Parathyroid adenoma (tissue), 2 donors: ENCODE measurements around the gene ZPBP.

Experiments
- H2AFZ ChIP-seq: fragments of 300-600 bp; sonication (generic); one replicate; pipeline ENCODE4 v1.7.0; 2017; ENCODE audit warnings: antibody characterized with exemption, mild to moderate bottlenecking
- H3K27ac ChIP-seq: fragments of 300-600 bp; sonication (generic); one replicate; pipeline ENCODE4 v1.7.0; 2017
- H3K27me3 ChIP-seq: fragments of 300-600 bp; sonication (generic); one replicate; pipeline ENCODE4 v1.7.0; 2017; ENCODE audit warnings: low read length; ENCODE audit not compliant: control insufficient read depth, insufficient read depth
- H3K36me3 ChIP-seq: fragments of 300-600 bp; sonication (generic); one replicate; pipeline ENCODE4 v1.7.0; 2017; ENCODE audit warnings: low read length; ENCODE audit not compliant: control insufficient read depth, insufficient read depth
- H3K4me1 ChIP-seq: fragments of 300-600 bp; sonication (generic); one replicate; pipeline ENCODE4 v1.7.0; 2017; ENCODE audit warnings: control low read depth
- H3K4me2 ChIP-seq: fragments of 300-600 bp; sonication (generic); one replicate; pipeline ENCODE4 v1.7.0; 2017; ENCODE audit warnings: low read length
- H3K4me3 ChIP-seq: fragments of 300-600 bp; sonication (generic); one replicate; pipeline ENCODE4 v1.7.0; 2017; ENCODE audit warnings: low read depth, low read length
- H3K79me2 ChIP-seq: fragments of 300-600 bp; sonication (generic); one replicate; pipeline ENCODE4 v1.7.0; 2017; ENCODE audit warnings: control low read depth
- H3K9ac ChIP-seq: fragments of 300-600 bp; sonication (generic); one replicate; pipeline ENCODE4 v1.7.0; 2017; ENCODE audit warnings: mild to moderate bottlenecking
- H3K9me3 ChIP-seq: fragments of 300-600 bp; sonication (generic); one replicate; pipeline ENCODE4 v1.7.0; 2017; ENCODE audit warnings: low read length; ENCODE audit not compliant: control insufficient read depth
- CTCF ChIP-seq: fragments of 300-600 bp; sonication (generic); IDR thresholded peaks from one replicate; pipeline ENCODE4 v1.7.0; 2017; ENCODE audit warnings: antibody characterized with exemption, mild to moderate bottlenecking
- donor health status: primary hyperparathyroidism.

Gene ZPBP

GRCh38 chr7:50112250-50112649 is 19.2 kb upstream of the ZPBP start:
- Histone ChIP-seq H3K79me2 (no peaks in the 10 kb centered on the region), H3K4me1 (no peaks in the 10 kb centered on the region), H3K4me2 (no peak overlapping the region), H2AFZ (no peak overlapping the region), H3K27me3 (no peaks in the 10 kb centered on the region), H3K4me3 (no peak overlapping the region), H3K9me3 (no peaks in the 10 kb centered on the region), H3K36me3 (no peaks in the 10 kb centered on the region), H3K9ac (no peak overlapping the region), H3K27ac (no peak overlapping the region)
- no peak for TF ChIP-seq CTCF

- H3K27me3 ChIP-seq = no peaks in the 10 kb centered on the region
- no peaks in the 10 kb centered on the region for H3K79me2 ChIP-seq
- no peak overlapping the region for H3K4me3 ChIP-seq
- H3K9ac ChIP-seq = no peak overlapping the region
- no peaks in the 10 kb centered on the region for H3K36me3 ChIP-seq
- no peaks in the 10 kb centered on the region for H3K9me3 ChIP-seq
- no peak for TF ChIP-seq CTCF
- no peak overlapping the region for H3K4me2 ChIP-seq
- no peak overlapping the region for H3K27ac ChIP-seq
- no peak overlapping the region for H2AFZ ChIP-seq
- no peaks in the 10 kb centered on the region for H3K4me1 ChIP-seq
These were observed 8.8 kb upstream of the ZPBP start for GRCh38 chr7:50101873-50102272.

GRCh38 chr7:50095634-50096033 is 2.6 kb upstream of the ZPBP start:
- Histone ChIP-seq H3K9ac (no peak overlapping the region), H3K36me3 (no peaks in the 10 kb centered on the region), H3K4me2 (no peak overlapping the region), H3K27ac (no peak overlapping the region), H3K4me3 (no peak overlapping the region), H2AFZ (no peak overlapping the region), H3K79me2 (no peaks in the 10 kb centered on the region), H3K9me3 (no peaks in the 10 kb centered on the region), H3K27me3 (no peaks in the 10 kb centered on the region), H3K4me1 (no peaks in the 10 kb centered on the region)
- TF ChIP-seq CTCF = no peak

GRCh38 chr7:50088463-50089129 is 4.5 kb downstream of the ZPBP start:
- no peaks in the 10 kb centered on the region for H3K79me2 ChIP-seq
- no peak overlapping the region for H3K9ac ChIP-seq
- no peak overlapping the region for H3K27ac ChIP-seq
- TF ChIP-seq CTCF = no peak
- H3K4me1 ChIP-seq = no peaks in the 10 kb centered on the region
- no peaks in the 10 kb centered on the region for H3K36me3 ChIP-seq
- H3K9me3 ChIP-seq = no peaks in the 10 kb centered on the region
- no peak overlapping the region for H2AFZ ChIP-seq
- H3K4me3 ChIP-seq = no peak overlapping the region
- H3K27me3 ChIP-seq = no peaks in the 10 kb centered on the region
- no peak overlapping the region for H3K4me2 ChIP-seq

GRCh38 chr7:50085344-50085743 is 7.7 kb downstream of the ZPBP start:
- no peak overlapping the region for H3K9ac ChIP-seq
- H3K27ac ChIP-seq = no peak overlapping the region
- H3K79me2 ChIP-seq = no peaks in the 10 kb centered on the region
- H3K27me3 ChIP-seq = no peaks in the 10 kb centered on the region
- H3K36me3 ChIP-seq = no peaks in the 10 kb centered on the region
- H2AFZ ChIP-seq = no peak overlapping the region
- no peak overlapping the region for H3K4me2 ChIP-seq
- no peak for TF ChIP-seq CTCF
- H3K4me1 ChIP-seq = no peaks in the 10 kb centered on the region
- H3K4me3 ChIP-seq = no peak overlapping the region
- no peaks in the 10 kb centered on the region for H3K9me3 ChIP-seq
